DND-41 (cell line): ENCODE data around the gene OSBP2.

Source experiments
- EZH2 ChIP-seq: IDR thresholded peaks from 3 replicates; pipeline ENCODE4 v1.6.1; 2012; ENCODE audit warnings: borderline replicate concordance, low read depth, mild to moderate bottlenecking, moderate library complexity, low read length, inconsistent platforms; ENCODE audit not compliant: severe bottlenecking
- TF ChIP-seq, protein P1 (sequence below): IDR thresholded peaks from 2 replicates; pipeline ENCODE4 v1.5.1; 2012; ENCODE audit warnings: borderline replicate concordance, low read length, moderate library complexity, mild to moderate bottlenecking; ENCODE audit not compliant: poor library complexity, severe bottlenecking; ENCODE audit errors: extremely low read depth

- TF ChIP-seq, protein P1, sequence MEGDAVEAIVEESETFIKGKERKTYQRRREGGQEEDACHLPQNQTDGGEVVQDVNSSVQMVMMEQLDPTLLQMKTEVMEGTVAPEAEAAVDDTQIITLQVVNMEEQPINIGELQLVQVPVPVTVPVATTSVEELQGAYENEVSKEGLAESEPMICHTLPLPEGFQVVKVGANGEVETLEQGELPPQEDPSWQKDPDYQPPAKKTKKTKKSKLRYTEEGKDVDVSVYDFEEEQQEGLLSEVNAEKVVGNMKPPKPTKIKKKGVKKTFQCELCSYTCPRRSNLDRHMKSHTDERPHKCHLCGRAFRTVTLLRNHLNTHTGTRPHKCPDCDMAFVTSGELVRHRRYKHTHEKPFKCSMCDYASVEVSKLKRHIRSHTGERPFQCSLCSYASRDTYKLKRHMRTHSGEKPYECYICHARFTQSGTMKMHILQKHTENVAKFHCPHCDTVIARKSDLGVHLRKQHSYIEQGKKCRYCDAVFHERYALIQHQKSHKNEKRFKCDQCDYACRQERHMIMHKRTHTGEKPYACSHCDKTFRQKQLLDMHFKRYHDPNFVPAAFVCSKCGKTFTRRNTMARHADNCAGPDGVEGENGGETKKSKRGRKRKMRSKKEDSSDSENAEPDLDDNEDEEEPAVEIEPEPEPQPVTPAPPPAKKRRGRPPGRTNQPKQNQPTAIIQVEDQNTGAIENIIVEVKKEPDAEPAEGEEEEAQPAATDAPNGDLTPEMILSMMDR = no peak
- no peak for TF ChIP-seq EZH2
Observed at GRCh38 chr22:30905696-30906341, 211.1 kb downstream of the OSBP2 start.
